PC-9 (cell line): ENCODE results near the gene CNTNAP1. TPM values are rescaled to one million over a fixed set of nuclear protein-coding genes. Genes with fewer than 3 reads are reported as not detected.

ENCODE experiments used
- BruUV-seq: library from RNA; stranded (reverse); fragments of 400-500 nt; replicated peaks from 2 replicates; lab custom pipeline; 2021; lab: Mats Ljungman, UMichigan
- CTCF ChIA-PET: fragments of 300-600 bp; sonication (Branson Sonifier 250); formaldehyde crosslinking; loops from one replicate; lab custom pipeline; 2022; ENCODE audit warnings: antibody characterized with exemption; lab: Charles Lee
- POLR2A ChIA-PET: fragments of 300-600 bp; sonication (Branson Sonifier 250); formaldehyde crosslinking; loops from one replicate; lab custom pipeline; 2022; ENCODE audit warnings: antibody characterized with exemption; ENCODE audit not compliant: unreplicated experiment; lab: Charles Lee
- DNase-seq, 2 experiments: peaks; one replicate each; pipeline versions ENCODE4 v3.0.0 to v3.0.0-alpha.2; 2015 to 2022; ENCODE audit warnings: mixed read lengths in 1 of 2
- H2AFZ ChIP-seq: fragments of 200-600 bp; sonication (generic); 2 replicates; pipeline ENCODE4 v1.8.1; 2017; ENCODE audit warnings: antibody characterized with exemption
- H3F3A ChIP-seq: fragments of 200-600 bp; sonication (generic); 2 replicates; pipeline ENCODE4 v1.8.1; 2017; ENCODE audit warnings: antibody characterized with exemption, mild to moderate bottlenecking, low read depth; ENCODE audit not compliant: insufficient read depth
- H3K27ac ChIP-seq: fragments of 200-600 bp; sonication (generic); 2 replicates; pipeline ENCODE4 v1.6.1; 2016; ENCODE audit warnings: mixed run types
- H3K27me3 ChIP-seq: fragments of 200-600 bp; sonication (generic); 2 replicates; pipeline ENCODE4 v1.6.1; 2016; ENCODE audit warnings: low read depth, mixed run types; ENCODE audit not compliant: insufficient read depth
- H3K36me3 ChIP-seq: fragments of 200-600 bp; sonication (generic); 2 replicates; pipeline ENCODE4 v1.6.1; 2016; ENCODE audit warnings: low read depth, mixed run types
- H3K4me1 ChIP-seq: fragments of 200-600 bp; sonication (generic); replicated peaks from 2 replicates; pipeline ENCODE4 v1.6.1; 2016; ENCODE audit warnings: mixed run types; ENCODE audit not compliant: insufficient read depth
- H3K4me2 ChIP-seq: fragments of 200-600 bp; sonication (generic); 2 replicates; pipeline ENCODE4 v1.6.1; 2017; ENCODE audit warnings: mixed run types
- H3K4me3 ChIP-seq: fragments of 200-600 bp; sonication (generic); 2 replicates; pipeline ENCODE4 v1.6.1; 2016; ENCODE audit warnings: mixed run types
- H3K79me2 ChIP-seq: fragments of 200-600 bp; sonication (generic); 2 replicates; pipeline ENCODE4 v1.6.1; 2017; ENCODE audit warnings: low read depth, mixed run types
- H3K9me2 ChIP-seq: fragments of 200-600 bp; sonication (generic); 2 replicates; pipeline ENCODE4 v1.8.1; 2017; ENCODE audit warnings: mild to moderate bottlenecking; ENCODE audit not compliant: insufficient read depth
- H3K9me3 ChIP-seq: fragments of 200-600 bp; sonication (generic); 2 replicates; pipeline ENCODE4 v1.8.1; 2016; ENCODE audit warnings: low read depth; ENCODE audit not compliant: insufficient read depth
- H4K20me1 ChIP-seq: fragments of 200-600 bp; sonication (generic); 2 replicates; pipeline ENCODE4 v1.8.1; 2017; ENCODE audit not compliant: insufficient read depth
- CTCF ChIP-seq: fragments of 200-600 bp; sonication (generic); conservative IDR thresholded peaks from 2 replicates; pipeline ENCODE4 v1.6.1; 2017; ENCODE audit warnings: mixed run types, antibody characterized with exemption, mild to moderate bottlenecking, moderate library complexity
- EZH2 ChIP-seq: fragments of 200-600 bp; sonication (generic); IDR thresholded peaks from 2 replicates; pipeline ENCODE4 v1.8.0; 2017; ENCODE audit warnings: antibody characterized with exemption, low read depth
- intact Hi-C: fragments of 100-400 bp; cut with micrococcal nuclease; formaldehyde crosslinking; loops from one replicate; pipeline ENCODE4 v1.10.0; 2022; ENCODE audit not compliant: unreplicated experiment
- total RNA-seq: library from RNA; stranded (reverse); gene quantifications from 2 replicates; pipeline ENCODE4 v1.2.3, GENCODE V29; 2021

The CNTNAP1 gene
- total RNA-seq, 1 experiment from 2014 or later, result 1.8 TPM

GRCh38 chr17:42678951-42679491 lies 3.3 kb upstream of the CNTNAP1 start:
- intact Hi-C loops, result loop anchor here (1.0 to 5.0 kb wide), 5 partner anchors 12 to 352 kb away; partner anchors contain the start of gene CAVIN1
- no peak for TF ChIP-seq CTCF
- no peak for TF ChIP-seq EZH2
- no peaks in the 10 kb centered on the region for H4K20me1 ChIP-seq
- DNase-seq, result peak in 1 of 2 experiments; percentile 71
- no peaks in the 10 kb centered on the region for H3K36me3 ChIP-seq
- H3K27ac ChIP-seq, result peak overlapping the region; percentile 61
- CTCF ChIA-PET, result interaction anchor here (0.8 to 2.5 kb wide), 4 partner anchors 12 to 238 kb away, joined by 3 to 12 read pairs (median 10); no protein-coding TSS in a partner anchor
- BruUV-seq, result no TSS peak
- H3K4me2 ChIP-seq, result peak overlapping the region; percentile 79
- H3K4me3 ChIP-seq, result peak overlapping the region; percentile 65; the same call in 1 of the 2 replicates
- H2AFZ ChIP-seq, result peak overlapping the region; percentile 93
- H3K79me2 ChIP-seq, result peaks cover 23% of the 10 kb centered on the region
- no peaks in the 10 kb centered on the region for H3K27me3 ChIP-seq
- H3F3A ChIP-seq, result peaks cover 45% of the 10 kb centered on the region
- H3K9me3 ChIP-seq, result no peaks in the 10 kb centered on the region
- H3K4me1 ChIP-seq, result peaks cover 52% of the 10 kb centered on the region
- POLR2A ChIA-PET, result interaction anchor here (0.6 kb wide), 3 partner anchors 70 to 147 kb away, joined by 3 to 8 read pairs (median 3); partner anchors contain the start of genes RETREG3 and TUBG1
- H3K9me2 ChIP-seq, result no peaks in the 10 kb centered on the region

DNA sequence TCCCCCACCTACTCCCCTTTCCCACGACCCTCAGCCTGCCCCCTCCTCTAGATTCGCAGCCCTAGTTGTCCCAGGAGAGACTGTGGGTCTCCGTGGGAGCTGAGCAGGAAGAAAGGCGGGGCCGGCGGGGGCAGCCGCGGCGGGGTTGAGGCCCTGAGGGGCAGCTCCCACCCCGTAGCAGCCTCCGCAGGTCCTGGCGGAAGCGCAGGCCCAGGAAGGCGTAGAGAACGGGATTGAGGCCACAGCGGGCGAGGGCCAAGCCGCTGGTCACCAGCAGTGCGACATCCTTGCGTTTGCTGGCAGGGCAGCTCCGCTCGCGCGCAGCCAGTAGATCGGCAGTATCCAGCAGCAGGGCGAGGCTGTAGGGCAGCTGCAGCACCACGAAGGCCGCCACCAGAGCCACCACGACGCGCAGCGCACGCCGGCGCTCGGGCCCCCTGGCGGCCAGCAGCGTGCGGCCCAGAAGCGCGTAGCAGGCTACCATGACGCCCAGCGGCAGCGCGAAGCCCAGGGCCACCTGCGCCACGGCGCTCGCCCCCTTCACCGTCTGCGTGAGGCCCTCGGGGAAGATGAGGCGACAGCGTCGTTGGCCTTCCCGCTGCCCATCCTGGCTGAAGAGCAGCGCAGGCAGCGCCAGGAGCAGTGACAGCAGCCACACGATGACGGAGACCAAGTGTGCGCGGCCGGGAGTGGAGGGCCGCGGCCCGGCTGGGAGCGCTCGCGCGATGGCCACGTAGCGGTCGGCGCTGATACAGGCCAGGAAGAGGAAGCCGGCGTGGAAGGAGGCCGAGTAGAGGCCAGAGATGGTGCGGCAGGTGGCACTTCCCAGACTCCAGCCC lies 2.6 kb upstream of the CNTNAP1 start:
- no peaks in the 10 kb centered on the region for H3K9me2 ChIP-seq
- peak overlapping the region; percentile 65 for H3K4me3 ChIP-seq
- peaks cover 41% of the 10 kb centered on the region for H3F3A ChIP-seq
- no peaks in the 10 kb centered on the region for H3K9me3 ChIP-seq
- intact Hi-C loops, result loop anchor here (1.0 to 5.0 kb wide), 4 partner anchors 61 to 352 kb away; partner anchors contain the start of gene CAVIN1
- H3K4me1 ChIP-seq, result peaks cover 45% of the 10 kb centered on the region
- no TSS peak for BruUV-seq
- no peaks in the 10 kb centered on the region for H4K20me1 ChIP-seq
- H3K36me3 ChIP-seq, result no peaks in the 10 kb centered on the region
- peak overlapping the region; percentile 60 for H3K27ac ChIP-seq
- no peaks in the 10 kb centered on the region for H3K27me3 ChIP-seq
- CTCF ChIA-PET, result interaction anchor here (0.6 to 2.5 kb wide), 4 partner anchors 13 to 101 kb away, joined by 3 to 12 read pairs (median 6); no protein-coding TSS in a partner anchor
- TF ChIP-seq EZH2, result no peak
- TF ChIP-seq CTCF, result peak; percentile 80
- peak overlapping the region; percentile 93 for H2AFZ ChIP-seq
- POLR2A ChIA-PET, result interaction anchor here (0.6 kb wide), 2 partner anchors 101 to 147 kb away, joined by 3 read pairs; no protein-coding TSS in a partner anchor
- peak overlapping the region; percentile 79 for H3K4me2 ChIP-seq
- peak; percentile 72 to 82 for DNase-seq
- H3K79me2 ChIP-seq, result peaks cover 20% of the 10 kb centered on the region

GRCh38 chr17:42680331-42680808 lies 2.0 kb upstream of the CNTNAP1 start:
- Histone ChIP-seq H3K27me3 (no peaks in the 10 kb centered on the region), H4K20me1 (no peaks in the 10 kb centered on the region), H3K36me3 (no peaks in the 10 kb centered on the region), H3F3A (peaks cover 41% of the 10 kb centered on the region), H3K4me3 (peak overlapping the region; percentile 65; the same call in 1 of the 2 replicates), H3K4me1 (peaks cover 38% of the 10 kb centered on the region), H3K4me2 (peak overlapping the region; percentile 79), H2AFZ (no peak overlapping the region), H3K9me3 (no peaks in the 10 kb centered on the region), H3K9me2 (no peaks in the 10 kb centered on the region), H3K79me2 (peaks cover 13% of the 10 kb centered on the region), H3K27ac (no peak overlapping the region)
- BruUV-seq, result no TSS peak
- CTCF ChIA-PET, result interaction anchor here (0.6 to 2.5 kb wide), 5 partner anchors 62 to 696 kb away, joined by 3 to 8 read pairs (median 3); no protein-coding TSS in a partner anchor
- POLR2A ChIA-PET, result no interaction called here
- DNase-seq, result no peak
- intact Hi-C loops, result no loop called here
- TF ChIP-seq EZH2, result no peak
